Measurements from ENCODE around the gene NOC2L.

NOC2L gene

GRCh38 chr1:941588-942383, 17.3 kb downstream of the NOC2L start:
- Histone ChIP-seq H3K9ac (ENCODE audit: low read depth, low read length) (no peak overlapping the region), H3K36me3 (ENCODE audit: insufficient read depth, low read depth, low read length) (peaks cover 17% of the 10 kb centered on the region; the same call in 1 of the 2 replicates), H3K9me3 (ENCODE audit: insufficient read depth, low read depth, low read length) (no peaks in the 10 kb centered on the region), H3K4me3 (ENCODE audit: low read length) (peak overlapping the region; percentile 35; the same call in 1 of the 2 replicates), H3K27ac (ENCODE audit: low read length) (no peak overlapping the region), H3K27me3 (ENCODE audit: insufficient read depth, low read length) (peaks cover 72% of the 10 kb centered on the region), H3K4me1 (ENCODE audit: insufficient read depth, low read length) (no peaks in the 10 kb centered on the region; the same call in 1 of the 2 replicates)

- Histone ChIP-seq H3K4me1 (ENCODE audit: insufficient read depth, low read length) (no peaks in the 10 kb centered on the region; the same call in 1 of the 2 replicates), H3K4me3 (ENCODE audit: low read length) (peak overlapping the region; percentile 35; the same call in 1 of the 2 replicates), H3K36me3 (ENCODE audit: insufficient read depth, low read depth, low read length) (peaks cover 14% of the 10 kb centered on the region; the same call in 1 of the 2 replicates), H3K9me3 (ENCODE audit: insufficient read depth, low read depth, low read length) (no peaks in the 10 kb centered on the region), H3K27ac (ENCODE audit: low read length) (no peak overlapping the region), H3K27me3 (ENCODE audit: insufficient read depth, low read length) (peaks cover 79% of the 10 kb centered on the region), H3K9ac (ENCODE audit: low read depth, low read length) (no peak overlapping the region)
Measured at GRCh38 chr1:941015-941587, 18.0 kb downstream of the NOC2L start.

- Histone ChIP-seq H3K4me1 (ENCODE audit: insufficient read depth, low read length) (no peaks in the 10 kb centered on the region; the same call in 1 of the 2 replicates), H3K27ac (ENCODE audit: low read length) (no peak overlapping the region), H3K9me3 (ENCODE audit: insufficient read depth, low read depth, low read length) (no peaks in the 10 kb centered on the region), H3K9ac (ENCODE audit: low read depth, low read length) (no peak overlapping the region), H3K4me3 (ENCODE audit: low read length) (peak overlapping the region; percentile 35; the same call in 1 of the 2 replicates), H3K36me3 (ENCODE audit: insufficient read depth, low read depth, low read length) (peaks cover 8% of the 10 kb centered on the region; the same call in 1 of the 2 replicates), H3K27me3 (ENCODE audit: insufficient read depth, low read length) (peaks cover 87% of the 10 kb centered on the region)
Measured at GRCh38 chr1:940107-941014, 18.7 kb downstream of the NOC2L start.

- Histone ChIP-seq H3K27me3 (ENCODE audit: insufficient read depth, low read length) (peaks cover 94% of the 10 kb centered on the region), H3K9me3 (ENCODE audit: insufficient read depth, low read depth, low read length) (no peaks in the 10 kb centered on the region), H3K4me3 (ENCODE audit: low read length) (no peak overlapping the region), H3K9ac (ENCODE audit: low read depth, low read length) (no peak overlapping the region), H3K27ac (ENCODE audit: low read length) (no peak overlapping the region), H3K36me3 (ENCODE audit: insufficient read depth, low read depth, low read length) (0 out of 2 replicates have a peak, but pooled peaks cover under 1% of the 10 kb centered on the region), H3K4me1 (ENCODE audit: insufficient read depth, low read length) (no peaks in the 10 kb centered on the region; the same call in 1 of the 2 replicates)
Measured at GRCh38 chr1:939511-940106, 19.4 kb downstream of the NOC2L start.

DNA sequence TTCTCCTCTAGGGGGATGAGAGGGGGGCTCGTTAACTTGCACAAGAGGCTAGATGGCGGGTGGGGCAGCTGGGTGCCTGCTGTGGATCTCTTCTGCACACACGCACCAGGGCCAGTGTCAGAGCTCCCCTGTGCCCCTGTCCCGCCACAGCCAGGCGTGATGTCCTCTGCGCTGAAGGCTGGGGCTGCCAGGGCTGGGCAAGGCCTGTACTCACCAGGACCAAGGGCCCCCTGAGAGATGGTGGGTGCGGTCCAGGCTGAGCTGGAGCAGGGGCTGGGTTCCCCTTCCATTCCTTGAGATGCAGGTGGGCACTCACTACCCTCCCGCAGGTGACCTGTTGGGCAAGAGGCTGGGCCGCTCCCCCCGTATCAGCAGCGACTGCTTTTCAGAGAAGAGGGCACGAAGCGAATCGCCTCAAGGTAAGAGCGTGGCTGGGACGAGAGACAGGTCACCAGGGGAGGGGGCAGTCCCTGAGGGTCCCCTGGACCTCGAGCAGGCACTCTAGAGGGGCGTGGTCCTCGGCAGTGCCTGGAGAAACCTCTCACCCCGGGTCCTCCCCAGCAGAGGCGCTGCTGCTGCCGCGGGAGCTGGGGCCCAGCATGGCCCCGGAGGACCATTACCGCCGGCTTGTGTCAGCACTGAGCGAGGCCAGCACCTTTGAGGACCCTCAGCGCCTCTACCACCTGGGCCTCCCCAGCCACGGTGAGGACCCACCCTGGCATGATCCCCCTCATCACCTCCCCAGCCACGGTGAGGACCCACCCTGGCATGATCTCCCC, 20.2 kb downstream of the NOC2L start:
- no peak overlapping the region for H3K4me3 ChIP-seq (ENCODE audit: low read length)
- peaks cover 92% of the 10 kb centered on the region for H3K27me3 ChIP-seq (ENCODE audit: insufficient read depth, low read length)
- no peak overlapping the region for H3K9ac ChIP-seq (ENCODE audit: low read depth, low read length)
- no peaks in the 10 kb centered on the region for H3K36me3 ChIP-seq (ENCODE audit: insufficient read depth, low read depth, low read length)
- no peaks in the 10 kb centered on the region; the same call in 1 of the 2 replicates for H3K4me1 ChIP-seq (ENCODE audit: insufficient read depth, low read length)
- H3K27ac ChIP-seq (ENCODE audit: low read length), result no peak overlapping the region
- H3K9me3 ChIP-seq (ENCODE audit: insufficient read depth, low read depth, low read length), result no peaks in the 10 kb centered on the region

DNA sequence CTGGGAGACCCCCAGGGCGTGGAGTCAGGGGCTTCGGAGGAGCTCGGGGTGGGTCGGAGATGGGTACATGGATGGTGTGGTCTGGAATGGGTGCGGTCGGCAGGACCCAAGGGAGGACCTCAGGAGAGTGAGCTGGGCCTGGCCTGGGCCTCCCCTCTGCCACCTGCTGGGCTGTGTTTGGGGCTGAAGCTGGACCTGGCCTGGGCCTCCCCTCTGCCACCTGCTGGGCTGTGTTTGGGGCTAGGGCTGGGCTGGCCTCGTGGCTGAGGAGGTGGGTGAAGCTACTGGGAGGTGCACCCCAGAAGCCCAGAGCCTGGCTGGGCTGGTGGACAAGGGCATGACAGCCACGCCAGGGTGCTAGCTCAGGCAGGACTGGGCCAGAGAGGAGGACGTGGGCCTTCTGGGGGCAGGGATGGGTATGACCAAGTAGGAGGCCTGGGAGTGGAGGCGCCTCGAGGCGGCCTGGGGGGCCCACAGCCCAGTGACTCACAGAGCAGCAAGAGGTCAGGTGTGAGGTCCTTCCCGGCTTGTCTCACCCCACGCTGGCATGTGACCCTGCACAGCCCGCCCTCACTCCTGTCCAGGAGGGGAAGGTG, 20.9 kb downstream of the NOC2L start:
- no peak overlapping the region for H3K4me3 ChIP-seq (ENCODE audit: low read length)
- no peaks in the 10 kb centered on the region; the same call in 1 of the 2 replicates for H3K4me1 ChIP-seq (ENCODE audit: insufficient read depth, low read length)
- H3K9ac ChIP-seq (ENCODE audit: low read depth, low read length), result no peak overlapping the region
- no peak overlapping the region for H3K27ac ChIP-seq (ENCODE audit: low read length)
- H3K27me3 ChIP-seq (ENCODE audit: insufficient read depth, low read length), result peaks cover 92% of the 10 kb centered on the region
- H3K36me3 ChIP-seq (ENCODE audit: insufficient read depth, low read depth, low read length), result no peaks in the 10 kb centered on the region
- H3K9me3 ChIP-seq (ENCODE audit: insufficient read depth, low read depth, low read length), result no peaks in the 10 kb centered on the region

DNA sequence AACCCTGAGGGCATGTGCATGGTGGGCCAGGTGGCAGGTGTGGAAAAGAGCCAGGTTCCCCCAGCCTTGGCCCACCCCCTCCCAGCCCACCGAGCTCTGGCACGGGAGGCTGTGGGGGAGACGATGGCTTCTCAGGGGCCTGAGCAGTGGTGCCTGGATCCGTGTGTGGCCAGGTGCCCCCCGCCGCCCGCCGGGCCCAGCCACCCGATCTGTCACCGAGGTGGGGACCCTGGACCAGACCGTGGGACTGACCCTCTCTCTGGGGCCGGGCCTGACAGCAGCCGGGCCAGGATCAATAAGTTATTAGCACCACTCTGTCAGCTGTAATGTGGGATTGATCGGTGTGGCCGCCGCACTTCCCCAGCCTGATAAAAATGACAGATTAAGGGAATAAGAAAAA, 21.5 kb downstream of the NOC2L start:
- Histone ChIP-seq H3K36me3 (ENCODE audit: insufficient read depth, low read depth, low read length) (no peaks in the 10 kb centered on the region), H3K27me3 (ENCODE audit: insufficient read depth, low read length) (peaks cover 92% of the 10 kb centered on the region), H3K4me3 (ENCODE audit: low read length) (no peak overlapping the region), H3K9me3 (ENCODE audit: insufficient read depth, low read depth, low read length) (no peaks in the 10 kb centered on the region), H3K4me1 (ENCODE audit: insufficient read depth, low read length) (no peaks in the 10 kb centered on the region; the same call in 1 of the 2 replicates), H3K27ac (ENCODE audit: low read length) (no peak overlapping the region), H3K9ac (ENCODE audit: low read depth, low read length) (no peak overlapping the region)

DNA sequence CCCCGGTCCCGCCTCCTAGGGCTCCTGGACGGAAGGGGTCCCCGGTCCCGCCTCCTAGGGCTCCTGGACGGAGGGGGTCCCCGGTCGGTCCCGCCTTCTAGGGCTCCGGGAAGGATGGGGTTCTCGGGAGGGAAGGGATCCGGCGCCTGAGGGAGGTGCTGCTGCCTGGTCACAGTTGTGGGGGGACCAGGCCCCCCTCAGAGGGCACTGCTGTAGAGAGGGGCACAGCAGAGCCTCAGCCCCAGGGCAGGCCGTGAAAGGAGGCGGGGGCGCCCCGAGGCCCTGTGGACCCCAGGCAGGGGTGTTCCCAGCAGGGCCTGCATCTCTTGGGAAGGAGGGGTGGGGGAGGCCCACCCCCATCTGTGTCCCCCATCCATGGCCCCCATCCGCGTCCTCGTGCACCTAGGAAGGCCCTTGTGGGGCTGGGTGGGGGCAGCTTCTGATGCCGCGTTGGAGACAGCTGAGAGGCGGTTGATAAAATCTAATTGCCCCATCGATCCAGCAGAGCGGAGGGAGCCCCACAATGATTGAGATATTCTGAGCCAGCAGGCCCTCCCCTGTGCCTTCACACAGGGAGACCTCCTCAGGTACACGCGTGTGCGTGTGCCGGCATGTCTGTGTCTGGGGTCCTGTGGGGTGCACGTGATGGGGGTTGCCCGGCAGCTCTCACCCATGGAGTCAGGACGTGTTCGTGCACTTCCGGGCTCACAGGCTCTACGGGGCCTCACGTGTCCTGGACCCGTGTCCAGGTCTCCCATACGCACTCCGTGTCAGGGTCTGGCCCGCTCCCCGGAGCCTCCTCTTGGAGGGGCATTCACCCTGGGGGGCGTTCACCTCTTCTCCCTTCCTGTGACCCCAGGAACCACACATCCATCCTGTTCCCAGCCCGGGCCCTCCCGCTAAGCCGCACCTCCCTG, 22.4 kb downstream of the NOC2L start:
- Histone ChIP-seq H3K9ac (ENCODE audit: low read depth, low read length) (no peak overlapping the region), H3K4me3 (ENCODE audit: low read length) (no peak overlapping the region), H3K4me1 (ENCODE audit: insufficient read depth, low read length) (no peaks in the 10 kb centered on the region; the same call in 1 of the 2 replicates), H3K27ac (ENCODE audit: low read length) (no peak overlapping the region), H3K27me3 (ENCODE audit: insufficient read depth, low read length) (peaks cover 92% of the 10 kb centered on the region), H3K9me3 (ENCODE audit: insufficient read depth, low read depth, low read length) (no peaks in the 10 kb centered on the region), H3K36me3 (ENCODE audit: insufficient read depth, low read depth, low read length) (no peaks in the 10 kb centered on the region)

DNA sequence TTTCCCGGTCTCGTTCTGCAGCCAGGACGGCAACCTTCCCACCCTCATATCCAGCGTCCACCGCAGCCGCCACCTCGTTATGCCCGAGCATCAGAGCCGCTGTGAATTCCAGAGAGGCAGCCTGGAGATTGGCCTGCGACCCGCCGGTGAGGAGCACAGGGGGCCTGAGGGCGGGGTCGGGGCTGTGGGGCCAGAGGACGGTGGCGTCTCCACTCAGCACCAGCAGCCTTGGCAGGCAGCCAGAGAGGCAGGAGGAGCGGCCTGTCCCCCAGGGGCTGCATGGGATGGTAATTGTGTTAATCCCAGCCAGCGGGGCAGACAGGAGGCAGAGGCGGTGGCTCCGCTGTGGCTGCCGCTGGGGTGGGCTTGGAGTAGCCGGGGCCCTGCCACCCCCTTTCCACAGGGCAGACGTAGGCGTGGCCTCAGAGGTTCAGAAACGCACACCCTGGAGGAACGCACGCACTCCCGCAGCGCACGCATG, 23.3 kb downstream of the NOC2L start:
- no peaks in the 10 kb centered on the region for H3K9me3 ChIP-seq (ENCODE audit: insufficient read depth, low read depth, low read length)
- H3K27me3 ChIP-seq (ENCODE audit: insufficient read depth, low read length), result peaks cover 92% of the 10 kb centered on the region
- peak overlapping the region; percentile 18; the same call in 1 of the 2 replicates for H3K4me3 ChIP-seq (ENCODE audit: low read length)
- no peaks in the 10 kb centered on the region for H3K36me3 ChIP-seq (ENCODE audit: insufficient read depth, low read depth, low read length)
- no peak overlapping the region for H3K27ac ChIP-seq (ENCODE audit: low read length)
- H3K4me1 ChIP-seq (ENCODE audit: insufficient read depth, low read length), result no peaks in the 10 kb centered on the region; the same call in 1 of the 2 replicates
- H3K9ac ChIP-seq (ENCODE audit: low read depth, low read length), result no peak overlapping the region
